ENCODE measurements around the gene IRAK2.

IRAK2 gene

GRCh38 chr3:10228248-10228950 is 63.7 kb downstream of the IRAK2 start:
- DNase-seq: no peak

GRCh38 chr3:10229576-10229975 is 64.9 kb downstream of the IRAK2 start:
- DNase-seq: no peak

- no peak for DNase-seq
Measured at GRCh38 chr3:10232137-10232536, 67.4 kb downstream of the IRAK2 start.

GRCh38 chr3:10233988-10234387 is 69.3 kb downstream of the IRAK2 start:
- DNase-seq: no peak

GRCh38 chr3:10234526-10235230 is 70.0 kb downstream of the IRAK2 start:
- DNase-seq: no peak

- no peak for DNase-seq
Measured at GRCh38 chr3:10235551-10235950, 70.8 kb downstream of the IRAK2 start.

GRCh38 chr3:10238345-10239183 is 73.8 kb downstream of the IRAK2 start:
- DNase-seq: no peak

- no peak for DNase-seq
Measured at GRCh38 chr3:10240799-10241198, 76.1 kb downstream of the IRAK2 start.

- DNase-seq: no peak
Measured at GRCh38 chr3:10242182-10243065, 77.7 kb downstream of the IRAK2 start.

- no peak for DNase-seq
Measured at GRCh38 chr3:10244009-10244408, 79.3 kb downstream of the IRAK2 start.

GRCh38 chr3:10245081-10245712 is 80.5 kb downstream of the IRAK2 start:
- DNase-seq: no peak

GRCh38 chr3:10247679-10248183 is 83.0 kb downstream of the IRAK2 start:
- DNase-seq: no peak

- peak; percentile 2 for DNase-seq
Measured at GRCh38 chr3:10248184-10248983, 83.7 kb downstream of the IRAK2 start, which contains the start of gene TATDN2. Gene TATDN2 (plus strand): TSS chr3:10248459. CDS start chr3:10249201, 742 bp downstream.

GRCh38 chr3:10248984-10249748 is 84.4 kb downstream of the IRAK2 start:
- DNase-seq: no peak

GRCh38 chr3:10249833-10250232 is 85.1 kb downstream of the IRAK2 start:
- no peak for DNase-seq

GRCh38 chr3:10251006-10251405 is 86.3 kb downstream of the IRAK2 start:
- DNase-seq: no peak

- DNase-seq: no peak
Measured at GRCh38 chr3:10253731-10254130, 89.0 kb downstream of the IRAK2 start.

- no peak for DNase-seq
Measured at GRCh38 chr3:10255835-10256234, 91.1 kb downstream of the IRAK2 start.

GRCh38 chr3:10259036-10259435 is 94.3 kb downstream of the IRAK2 start:
- DNase-seq: no peak

- DNase-seq: no peak
Measured at GRCh38 chr3:10259798-10260197, 95.1 kb downstream of the IRAK2 start.

Data from NCI-H1436 treated with DMSO at 0.1 percent for 48 hours (cell line).